ENCODE results near the gene CCT6A.

The CCT6A gene

DNA sequence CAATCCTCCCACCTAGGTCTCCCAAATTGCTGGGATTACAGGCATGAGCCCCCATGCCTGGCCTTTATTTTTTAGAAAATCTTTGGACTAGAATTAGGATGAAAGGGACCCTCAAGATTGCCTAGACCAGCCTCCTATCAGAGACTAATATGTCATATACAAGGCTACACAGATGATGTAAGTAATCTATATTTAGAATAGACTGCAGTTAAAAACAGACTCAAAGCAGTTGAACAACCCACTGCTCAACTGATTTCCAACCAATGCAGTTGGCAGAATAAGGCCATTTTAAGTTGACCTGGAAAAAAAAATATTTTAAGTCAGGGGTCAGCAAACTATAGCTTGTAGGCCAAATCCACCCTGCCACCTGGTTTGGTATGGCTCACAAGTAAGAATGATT, 28.1 kb upstream of the CCT6A start (continued):
- TF ChIP-seq MZF1 (tag by site-specific recombination; IDR thresholded peaks at IDR 0.05; ENCODE audit: borderline replicate concordance) = no peak

DNA sequence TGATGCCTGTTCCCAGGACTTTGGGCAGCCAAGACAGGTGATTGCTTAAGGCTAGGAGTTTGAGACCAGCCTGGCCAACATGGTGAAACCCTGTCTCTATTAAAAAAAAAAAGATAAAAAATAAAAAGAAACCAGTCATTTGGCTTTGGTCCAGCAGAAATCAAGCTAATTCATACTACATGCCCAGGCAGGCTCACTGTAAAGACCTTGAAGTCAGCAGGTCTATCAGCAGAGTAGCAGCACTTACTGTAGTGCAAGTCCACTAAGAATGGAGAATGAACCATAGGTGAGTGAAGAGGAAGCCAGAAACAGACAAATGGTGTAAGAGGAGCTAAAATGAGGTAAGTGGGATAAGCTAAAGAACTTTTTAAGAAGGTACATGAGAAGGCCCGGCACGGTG, 25.0 kb upstream of the CCT6A start:
- TF ChIP-seq, protein P1, sequence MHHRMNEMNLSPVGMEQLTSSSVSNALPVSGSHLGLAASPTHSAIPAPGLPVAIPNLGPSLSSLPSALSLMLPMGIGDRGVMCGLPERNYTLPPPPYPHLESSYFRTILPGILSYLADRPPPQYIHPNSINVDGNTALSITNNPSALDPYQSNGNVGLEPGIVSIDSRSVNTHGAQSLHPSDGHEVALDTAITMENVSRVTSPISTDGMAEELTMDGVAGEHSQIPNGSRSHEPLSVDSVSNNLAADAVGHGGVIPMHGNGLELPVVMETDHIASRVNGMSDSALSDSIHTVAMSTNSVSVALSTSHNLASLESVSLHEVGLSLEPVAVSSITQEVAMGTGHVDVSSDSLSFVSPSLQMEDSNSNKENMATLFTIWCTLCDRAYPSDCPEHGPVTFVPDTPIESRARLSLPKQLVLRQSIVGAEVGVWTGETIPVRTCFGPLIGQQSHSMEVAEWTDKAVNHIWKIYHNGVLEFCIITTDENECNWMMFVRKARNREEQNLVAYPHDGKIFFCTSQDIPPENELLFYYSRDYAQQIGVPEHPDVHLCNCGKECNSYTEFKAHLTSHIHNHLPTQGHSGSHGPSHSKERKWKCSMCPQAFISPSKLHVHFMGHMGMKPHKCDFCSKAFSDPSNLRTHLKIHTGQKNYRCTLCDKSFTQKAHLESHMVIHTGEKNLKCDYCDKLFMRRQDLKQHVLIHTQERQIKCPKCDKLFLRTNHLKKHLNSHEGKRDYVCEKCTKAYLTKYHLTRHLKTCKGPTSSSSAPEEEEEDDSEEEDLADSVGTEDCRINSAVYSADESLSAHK (tag by site-specific recombination; IDR thresholded peaks at IDR 0.05) = 0 out of 2 replicates have a peak, but pooled peaks have one; percentile 42
- TF ChIP-seq, protein P2, sequence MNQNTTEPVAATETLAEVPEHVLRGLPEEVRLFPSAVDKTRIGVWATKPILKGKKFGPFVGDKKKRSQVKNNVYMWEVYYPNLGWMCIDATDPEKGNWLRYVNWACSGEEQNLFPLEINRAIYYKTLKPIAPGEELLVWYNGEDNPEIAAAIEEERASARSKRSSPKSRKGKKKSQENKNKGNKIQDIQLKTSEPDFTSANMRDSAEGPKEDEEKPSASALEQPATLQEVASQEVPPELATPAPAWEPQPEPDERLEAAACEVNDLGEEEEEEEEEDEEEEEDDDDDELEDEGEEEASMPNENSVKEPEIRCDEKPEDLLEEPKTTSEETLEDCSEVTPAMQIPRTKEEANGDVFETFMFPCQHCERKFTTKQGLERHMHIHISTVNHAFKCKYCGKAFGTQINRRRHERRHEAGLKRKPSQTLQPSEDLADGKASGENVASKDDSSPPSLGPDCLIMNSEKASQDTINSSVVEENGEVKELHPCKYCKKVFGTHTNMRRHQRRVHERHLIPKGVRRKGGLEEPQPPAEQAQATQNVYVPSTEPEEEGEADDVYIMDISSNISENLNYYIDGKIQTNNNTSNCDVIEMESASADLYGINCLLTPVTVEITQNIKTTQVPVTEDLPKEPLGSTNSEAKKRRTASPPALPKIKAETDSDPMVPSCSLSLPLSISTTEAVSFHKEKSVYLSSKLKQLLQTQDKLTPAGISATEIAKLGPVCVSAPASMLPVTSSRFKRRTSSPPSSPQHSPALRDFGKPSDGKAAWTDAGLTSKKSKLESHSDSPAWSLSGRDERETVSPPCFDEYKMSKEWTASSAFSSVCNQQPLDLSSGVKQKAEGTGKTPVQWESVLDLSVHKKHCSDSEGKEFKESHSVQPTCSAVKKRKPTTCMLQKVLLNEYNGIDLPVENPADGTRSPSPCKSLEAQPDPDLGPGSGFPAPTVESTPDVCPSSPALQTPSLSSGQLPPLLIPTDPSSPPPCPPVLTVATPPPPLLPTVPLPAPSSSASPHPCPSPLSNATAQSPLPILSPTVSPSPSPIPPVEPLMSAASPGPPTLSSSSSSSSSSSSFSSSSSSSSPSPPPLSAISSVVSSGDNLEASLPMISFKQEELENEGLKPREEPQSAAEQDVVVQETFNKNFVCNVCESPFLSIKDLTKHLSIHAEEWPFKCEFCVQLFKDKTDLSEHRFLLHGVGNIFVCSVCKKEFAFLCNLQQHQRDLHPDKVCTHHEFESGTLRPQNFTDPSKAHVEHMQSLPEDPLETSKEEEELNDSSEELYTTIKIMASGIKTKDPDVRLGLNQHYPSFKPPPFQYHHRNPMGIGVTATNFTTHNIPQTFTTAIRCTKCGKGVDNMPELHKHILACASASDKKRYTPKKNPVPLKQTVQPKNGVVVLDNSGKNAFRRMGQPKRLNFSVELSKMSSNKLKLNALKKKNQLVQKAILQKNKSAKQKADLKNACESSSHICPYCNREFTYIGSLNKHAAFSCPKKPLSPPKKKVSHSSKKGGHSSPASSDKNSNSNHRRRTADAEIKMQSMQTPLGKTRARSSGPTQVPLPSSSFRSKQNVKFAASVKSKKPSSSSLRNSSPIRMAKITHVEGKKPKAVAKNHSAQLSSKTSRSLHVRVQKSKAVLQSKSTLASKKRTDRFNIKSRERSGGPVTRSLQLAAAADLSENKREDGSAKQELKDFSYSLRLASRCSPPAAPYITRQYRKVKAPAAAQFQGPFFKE (tag by site-specific recombination; IDR thresholded peaks at IDR 0.05; ENCODE audit: borderline replicate concordance) = no peak
- ChIA-PET POLR2A (interaction anchor here (0.7 to 1.1 kb wide), 2 partner anchors 24 to 56 kb away, joined by 4 to 5 read pairs; partner anchors contain the start of gene PSPH), CTCF (interaction anchor here (0.6 to 0.7 kb wide), 2 partner anchors 47 to 67 kb away, joined by 4 to 5 read pairs; no protein-coding TSS in a partner anchor)
- Histone ChIP-seq H3K4me3 (ENCODE audit: low read depth, low read length) (no peak overlapping the region), H3K9me3 (ENCODE audit: control insufficient read depth, insufficient read depth, low read depth, low read length) (no peaks in the 10 kb centered on the region), H3K27ac (ENCODE audit: extremely low read depth, low read depth, low read length) (no peak overlapping the region), H3K36me3 (ENCODE audit: control insufficient read depth in 2 of 2, insufficient read depth in 1 of 2, low read length in 2 of 2) (peaks cover 45 to 49% of the 10 kb centered on the region in 2 experiments; a peak in 2 of 3 replicates), H3K4me1 (ENCODE audit: control insufficient read depth, insufficient read depth, low read length) (no peaks in the 10 kb centered on the region)

DNA sequence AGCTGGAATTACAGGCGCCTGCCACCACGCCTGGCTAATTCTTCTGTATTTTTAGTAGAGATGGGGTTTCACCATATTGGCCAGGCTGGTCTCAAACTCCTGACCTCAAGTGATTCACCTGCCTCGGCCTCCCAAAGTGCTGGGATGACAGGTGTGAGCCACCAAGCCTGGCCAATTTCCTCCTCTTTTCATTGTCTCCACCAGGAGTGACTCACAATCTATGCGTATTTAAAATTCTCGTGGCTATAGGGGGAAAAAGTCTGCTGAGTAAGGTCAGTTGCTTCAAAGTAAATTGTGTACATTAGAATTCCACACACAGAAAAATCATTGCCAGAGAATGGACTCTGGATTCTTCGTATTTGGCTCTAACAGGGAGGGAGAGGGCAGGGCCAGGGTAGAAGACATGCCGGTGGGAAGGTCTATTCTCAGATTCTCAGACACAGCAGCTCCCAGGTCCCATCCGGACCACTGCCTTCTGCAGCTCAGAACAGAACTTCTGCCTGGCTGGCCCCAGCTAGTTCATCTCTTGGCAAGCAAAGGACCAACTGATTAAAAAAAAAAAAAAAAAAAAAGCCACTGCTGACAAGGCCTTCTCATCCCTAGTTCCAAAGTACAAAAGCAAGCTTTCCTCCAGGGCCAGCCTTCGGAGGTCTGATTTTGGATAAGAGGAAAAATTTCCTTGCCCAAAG, 22.5 kb upstream of the CCT6A start:
- ChIA-PET CTCF (interaction anchor here (0.6 to 1.2 kb wide), 3 partner anchors 24 to 318 kb away, joined by 3 to 4 read pairs (median 3); no protein-coding TSS in a partner anchor), POLR2A (interaction anchor here (0.8 kb wide), 1 partner anchor 22 kb away, joined by 4 read pairs; the partner anchor contains the start of genes CCT6A and PSPH)
- no peaks in the 10 kb centered on the region for H3K4me1 ChIP-seq (ENCODE audit: control insufficient read depth, insufficient read depth, low read length)
- no peak overlapping the region for H3K4me3 ChIP-seq (ENCODE audit: low read depth, low read length)
- no peak overlapping the region for H3K27ac ChIP-seq (ENCODE audit: extremely low read depth, low read depth, low read length)
- peaks cover 36 to 52% of the 10 kb centered on the region in 2 experiments; a peak in 2 of 3 replicates for H3K36me3 ChIP-seq (ENCODE audit: control insufficient read depth in 2 of 2, insufficient read depth in 1 of 2, low read length in 2 of 2)
- H3K9me3 ChIP-seq (ENCODE audit: control insufficient read depth, insufficient read depth, low read depth, low read length) = no peaks in the 10 kb centered on the region
- no peak for TF ChIP-seq KLF10 (tag by site-specific recombination; IDR thresholded peaks at IDR 0.05)
- no peak for TF ChIP-seq ZNF776 (tag by site-specific recombination; IDR thresholded peaks at IDR 0.05; ENCODE audit: borderline replicate concordance)
- TF ChIP-seq GLIS1 (tag by site-specific recombination; IDR thresholded peaks at IDR 0.05) = no peak
- TF ChIP-seq ZNF571 (tag by site-specific recombination; IDR thresholded peaks at IDR 0.05) = no peak
- TF ChIP-seq, protein P3, sequence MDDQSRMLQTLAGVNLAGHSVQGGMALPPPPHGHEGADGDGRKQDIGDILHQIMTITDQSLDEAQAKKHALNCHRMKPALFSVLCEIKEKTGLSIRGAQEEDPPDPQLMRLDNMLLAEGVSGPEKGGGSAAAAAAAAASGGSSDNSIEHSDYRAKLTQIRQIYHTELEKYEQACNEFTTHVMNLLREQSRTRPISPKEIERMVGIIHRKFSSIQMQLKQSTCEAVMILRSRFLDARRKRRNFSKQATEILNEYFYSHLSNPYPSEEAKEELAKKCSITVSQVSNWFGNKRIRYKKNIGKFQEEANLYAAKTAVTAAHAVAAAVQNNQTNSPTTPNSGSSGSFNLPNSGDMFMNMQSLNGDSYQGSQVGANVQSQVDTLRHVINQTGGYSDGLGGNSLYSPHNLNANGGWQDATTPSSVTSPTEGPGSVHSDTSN (CRISPR knock-in tag; IDR thresholded peaks at IDR 0.05) = no peak
- TF ChIP-seq, protein P4, sequence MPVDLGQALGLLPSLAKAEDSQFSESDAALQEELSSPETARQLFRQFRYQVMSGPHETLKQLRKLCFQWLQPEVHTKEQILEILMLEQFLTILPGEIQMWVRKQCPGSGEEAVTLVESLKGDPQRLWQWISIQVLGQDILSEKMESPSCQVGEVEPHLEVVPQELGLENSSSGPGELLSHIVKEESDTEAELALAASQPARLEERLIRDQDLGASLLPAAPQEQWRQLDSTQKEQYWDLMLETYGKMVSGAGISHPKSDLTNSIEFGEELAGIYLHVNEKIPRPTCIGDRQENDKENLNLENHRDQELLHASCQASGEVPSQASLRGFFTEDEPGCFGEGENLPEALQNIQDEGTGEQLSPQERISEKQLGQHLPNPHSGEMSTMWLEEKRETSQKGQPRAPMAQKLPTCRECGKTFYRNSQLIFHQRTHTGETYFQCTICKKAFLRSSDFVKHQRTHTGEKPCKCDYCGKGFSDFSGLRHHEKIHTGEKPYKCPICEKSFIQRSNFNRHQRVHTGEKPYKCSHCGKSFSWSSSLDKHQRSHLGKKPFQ (tag by site-specific recombination; IDR thresholded peaks at IDR 0.05) = no peak
- no peak for TF ChIP-seq KLF9 (tag by site-specific recombination; IDR thresholded peaks at IDR 0.05; ENCODE audit: low read depth)
- TF ChIP-seq, protein P5, sequence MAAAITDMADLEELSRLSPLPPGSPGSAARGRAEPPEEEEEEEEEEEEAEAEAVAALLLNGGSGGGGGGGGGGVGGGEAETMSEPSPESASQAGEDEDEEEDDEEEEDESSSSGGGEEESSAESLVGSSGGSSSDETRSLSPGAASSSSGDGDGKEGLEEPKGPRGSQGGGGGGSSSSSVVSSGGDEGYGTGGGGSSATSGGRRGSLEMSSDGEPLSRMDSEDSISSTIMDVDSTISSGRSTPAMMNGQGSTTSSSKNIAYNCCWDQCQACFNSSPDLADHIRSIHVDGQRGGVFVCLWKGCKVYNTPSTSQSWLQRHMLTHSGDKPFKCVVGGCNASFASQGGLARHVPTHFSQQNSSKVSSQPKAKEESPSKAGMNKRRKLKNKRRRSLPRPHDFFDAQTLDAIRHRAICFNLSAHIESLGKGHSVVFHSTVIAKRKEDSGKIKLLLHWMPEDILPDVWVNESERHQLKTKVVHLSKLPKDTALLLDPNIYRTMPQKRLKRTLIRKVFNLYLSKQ (tag by site-specific recombination; IDR thresholded peaks at IDR 0.05; ENCODE audit: borderline replicate concordance) = no peak
- no peak for TF ChIP-seq ZNF140 (tag by site-specific recombination; IDR thresholded peaks at IDR 0.05)
- TF ChIP-seq ZNF112 (tag by site-specific recombination; IDR thresholded peaks at IDR 0.05) = no peak
- no peak for TF ChIP-seq ZSCAN16 (tag by site-specific recombination; IDR thresholded peaks at IDR 0.05)
- no peak for TF ChIP-seq ZBTB1 (tag by site-specific recombination; IDR thresholded peaks at IDR 0.05)
- no peak for TF ChIP-seq ZNF548 (tag by site-specific recombination; IDR thresholded peaks at IDR 0.05)
- TF ChIP-seq, protein P6, sequence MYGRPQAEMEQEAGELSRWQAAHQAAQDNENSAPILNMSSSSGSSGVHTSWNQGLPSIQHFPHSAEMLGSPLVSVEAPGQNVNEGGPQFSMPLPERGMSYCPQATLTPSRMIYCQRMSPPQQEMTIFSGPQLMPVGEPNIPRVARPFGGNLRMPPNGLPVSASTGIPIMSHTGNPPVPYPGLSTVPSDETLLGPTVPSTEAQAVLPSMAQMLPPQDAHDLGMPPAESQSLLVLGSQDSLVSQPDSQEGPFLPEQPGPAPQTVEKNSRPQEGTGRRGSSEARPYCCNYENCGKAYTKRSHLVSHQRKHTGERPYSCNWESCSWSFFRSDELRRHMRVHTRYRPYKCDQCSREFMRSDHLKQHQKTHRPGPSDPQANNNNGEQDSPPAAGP (tag by site-specific recombination; IDR thresholded peaks at IDR 0.05) = no peak
